Activated T-helper 9 cell treated with anti-CD3 and anti-CD28 coated beads, Interleukin-2, amount 50 U/mL, for 16 hours (primary cell): Measurements from ENCODE around the gene PKM.
"Not testable (repeated sequence)": the region's sequence is repeated elsewhere in the genome, so short reads cannot be mapped to it uniquely, and the experiment has no call there.

Experiments used
- DNase-seq: peaks from one replicate; pipeline ENCODE4 v3.0.0-alpha.2; 2020; ENCODE audit warnings: low read depth

The PKM gene

GRCh38 chr15:72231066-72231832 is at the start of gene PKM:
PKM (minus strand) TSS chr15:72231190; CDS start chr15:72219097, 12,093 bp downstream.
- DNase-seq = peak; percentile 94

DNA sequence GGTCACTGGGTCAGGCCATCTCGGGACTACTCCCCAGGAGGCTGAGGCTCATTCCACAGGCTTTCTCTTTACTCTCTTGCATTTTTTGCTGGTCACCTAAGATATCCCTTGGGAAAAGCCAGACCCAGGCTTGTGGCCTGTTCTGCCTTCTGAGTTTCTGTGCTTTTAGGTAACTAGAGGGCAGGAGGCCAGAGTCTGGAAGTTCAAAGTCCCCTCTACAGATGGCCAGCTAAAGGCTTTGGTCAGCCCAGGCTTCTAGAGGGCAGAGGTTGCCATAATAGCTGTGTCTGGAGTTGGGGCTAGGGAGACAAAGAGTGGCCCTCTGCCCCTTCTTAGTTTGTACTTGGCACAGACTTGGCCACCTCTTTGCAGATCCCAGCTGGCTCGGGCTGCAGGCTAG is 49.8 kb upstream of the PKM start:
- no peak for DNase-seq

DNA sequence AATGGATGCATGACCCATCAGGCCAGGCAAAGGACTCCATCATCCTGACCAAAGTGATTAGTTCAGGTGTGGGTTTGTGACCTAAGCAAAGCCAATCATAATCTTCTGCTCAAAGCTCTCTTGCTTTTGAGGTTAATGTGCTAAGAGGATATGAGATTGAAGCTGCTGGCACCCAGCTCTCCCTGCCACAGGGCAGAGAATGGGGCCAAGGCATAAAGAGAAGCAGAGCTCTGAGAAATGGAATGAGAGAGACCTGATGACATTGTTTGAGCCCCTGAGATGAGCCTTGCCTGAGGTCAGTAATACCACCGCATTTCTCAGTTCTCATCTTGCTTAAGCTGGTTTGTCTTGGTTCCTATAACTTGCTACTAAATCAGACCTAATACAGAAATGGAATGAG is 47.7 kb upstream of the PKM start:
- DNase-seq = no peak

- DNase-seq = no peak
Observed at GRCh38 chr15:72276326-72276700, 45.3 kb upstream of the PKM start.

GRCh38 chr15:72275635-72276325 is 44.8 kb upstream of the PKM start:
- not testable (repeated sequence) for DNase-seq

DNA sequence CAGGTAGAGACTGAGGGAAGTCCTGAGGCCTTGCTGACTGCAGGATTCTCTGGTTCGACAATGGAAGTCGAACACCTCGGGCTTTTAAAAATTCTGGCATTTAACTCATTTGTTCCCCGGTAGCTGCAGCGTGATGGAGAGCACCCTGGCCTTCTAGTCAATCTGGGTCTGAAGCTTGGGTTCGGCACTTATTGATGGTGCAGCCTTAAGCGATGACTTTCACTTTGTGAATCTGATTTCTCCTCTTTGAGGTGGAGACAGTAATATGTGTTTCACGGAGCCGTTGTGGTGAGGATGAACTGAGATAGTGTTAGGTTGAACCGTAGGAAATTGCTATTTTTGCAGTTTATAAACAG is 42.0 kb upstream of the PKM start:
- DNase-seq = no peak

DNA sequence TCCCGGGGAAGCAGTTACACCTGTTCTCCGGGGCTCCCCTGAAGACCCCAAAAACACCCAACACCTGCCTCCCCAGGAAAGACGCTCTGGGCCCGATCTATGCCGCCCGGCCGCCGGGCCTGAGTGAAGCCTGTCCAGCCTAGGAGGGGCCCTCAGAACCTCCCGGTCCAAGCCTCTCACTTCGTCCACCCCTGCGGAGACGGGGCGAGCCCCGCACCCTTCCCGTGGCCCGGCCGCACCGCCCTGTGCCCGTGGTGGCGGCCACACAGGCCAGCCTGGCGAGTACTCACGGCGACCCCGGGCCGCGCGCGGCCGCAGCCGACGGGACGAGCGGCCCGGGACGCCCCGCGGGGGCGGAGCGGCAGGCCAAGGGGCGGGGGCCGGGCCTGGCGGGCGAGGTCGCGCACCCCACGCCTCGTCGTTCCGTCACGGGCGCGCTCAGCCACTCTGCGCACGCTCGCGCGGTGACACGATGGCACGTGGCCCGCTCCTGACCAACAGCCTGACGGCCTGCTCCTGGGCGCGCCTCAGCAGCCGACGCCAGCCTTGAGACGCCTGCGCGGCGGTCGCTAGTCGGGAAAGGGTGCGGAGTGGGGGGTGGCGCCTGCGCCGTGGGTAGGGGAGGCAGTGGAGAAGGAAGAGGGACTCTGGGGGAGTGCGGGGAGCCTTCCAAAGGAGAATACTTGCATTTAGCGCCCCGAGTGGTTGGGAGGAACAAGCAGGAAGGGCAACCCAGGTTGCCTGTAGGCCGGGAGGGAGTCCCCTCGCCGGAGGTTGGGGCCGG is 41.4 kb upstream of the PKM start, which contains the start of gene PARP6:
Gene PARP6, minus strand, starts transcription at position 342 of the 784 bp plus-strand sequence. CDS start 5,077 bp downstream, outside the sequence.
- peak; percentile 99 for DNase-seq

DNA sequence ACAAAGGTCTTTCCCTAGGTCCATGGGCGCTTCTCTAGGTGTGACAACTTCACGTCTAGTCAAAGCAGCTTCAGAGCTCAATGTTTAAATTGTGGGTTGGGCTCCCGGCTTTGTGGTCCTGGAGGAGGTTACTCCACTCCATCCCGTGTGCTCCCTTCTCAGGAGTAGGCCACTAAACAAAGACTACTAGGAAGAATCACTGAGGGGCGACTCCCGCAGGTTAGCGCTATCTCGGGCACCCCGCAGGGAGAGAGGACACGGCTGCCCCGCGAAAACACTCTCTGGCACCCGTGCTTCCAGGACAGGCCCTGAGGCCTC is 40.9 kb upstream of the PKM start:
- DNase-seq = no peak

DNA sequence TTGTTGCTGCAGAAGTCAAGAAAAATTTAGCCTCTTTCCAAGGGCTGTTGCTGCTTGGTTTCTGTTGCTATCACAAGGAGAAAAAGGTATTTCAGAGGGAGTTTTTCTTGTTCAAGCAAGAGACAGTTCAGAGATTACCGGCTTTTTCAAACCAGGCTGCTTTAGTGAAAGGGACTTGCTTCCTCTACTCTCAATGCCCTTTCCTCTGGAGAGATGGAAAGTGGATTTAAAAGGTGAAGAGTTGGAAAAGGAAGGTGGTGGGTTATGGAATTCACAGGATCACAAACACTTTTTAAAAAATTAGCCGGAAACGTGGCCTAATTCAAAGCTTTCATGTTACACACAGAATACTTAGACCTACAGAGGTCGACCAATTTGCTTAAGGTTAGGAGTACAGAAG is 40.2 kb upstream of the PKM start:
- no peak for DNase-seq

GRCh38 chr15:72269739-72270138 is 38.7 kb upstream of the PKM start:
- DNase-seq = no peak

GRCh38 chr15:72265031-72265430 is 34.0 kb upstream of the PKM start:
- no peak for DNase-seq

- DNase-seq = no peak
Observed at GRCh38 chr15:72252663-72253299, 21.8 kb upstream of the PKM start.

DNA sequence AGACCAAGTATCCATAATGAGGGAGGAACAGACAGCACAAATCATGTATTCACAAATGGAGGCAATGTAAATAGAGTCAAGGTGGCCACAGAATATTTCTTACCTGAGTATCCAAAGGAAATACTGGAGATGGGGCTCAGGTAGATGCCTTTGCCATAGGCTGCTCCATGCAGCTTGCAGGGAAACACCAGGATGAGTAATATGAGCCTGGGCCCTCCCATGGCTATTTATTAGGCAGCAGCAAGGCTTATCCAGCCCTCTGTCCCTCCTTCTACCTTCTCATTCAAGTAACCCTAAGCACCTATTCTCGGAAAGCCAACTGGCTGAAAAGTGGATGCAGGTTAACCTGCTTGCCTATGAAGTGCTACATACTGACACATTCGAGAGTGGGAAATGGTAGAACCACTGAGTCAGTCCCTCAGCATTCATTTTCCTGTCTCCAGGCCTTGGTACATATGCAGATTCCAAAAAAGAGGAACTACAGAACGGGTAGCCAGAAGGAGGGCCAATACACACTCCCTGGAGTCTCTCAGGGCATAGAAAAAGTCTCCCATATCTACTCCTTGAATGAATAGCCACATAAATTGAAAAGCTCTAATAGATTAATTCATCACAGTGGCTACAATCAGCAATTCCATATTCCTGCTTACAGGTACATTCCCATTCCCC is 18.3 kb upstream of the PKM start:
- no peak for DNase-seq

- DNase-seq = no peak
Observed at GRCh38 chr15:72248514-72248913, 17.5 kb upstream of the PKM start.

DNA sequence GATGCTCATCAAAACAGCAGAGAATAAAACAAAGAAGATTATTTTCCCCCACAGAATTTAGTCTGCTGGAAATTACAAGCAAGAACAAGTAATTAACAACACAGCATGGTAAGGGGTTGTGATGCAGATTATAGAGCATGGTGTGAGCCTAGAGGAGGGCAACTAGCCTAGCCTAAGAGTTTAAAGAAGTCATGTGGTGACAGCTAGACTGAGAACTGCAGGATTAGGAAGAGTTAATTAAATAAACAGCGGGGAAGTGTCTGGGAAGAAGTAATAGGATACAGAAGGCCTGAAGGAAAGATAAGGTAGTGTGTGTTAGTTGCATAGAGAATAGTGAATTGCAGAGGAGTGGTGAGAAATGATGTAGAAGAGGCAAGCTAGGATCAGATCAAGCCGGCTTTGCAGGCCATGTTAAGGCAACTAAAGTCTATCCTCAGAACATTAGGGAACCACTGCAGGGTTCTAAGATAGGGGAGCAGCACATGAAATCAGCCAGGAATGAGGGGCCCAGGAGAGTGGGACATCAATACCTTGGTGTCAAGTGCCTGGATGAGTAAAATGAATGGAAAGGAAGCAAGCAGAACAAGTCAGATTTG is 11.9 kb upstream of the PKM start:
- no peak for DNase-seq

DNA sequence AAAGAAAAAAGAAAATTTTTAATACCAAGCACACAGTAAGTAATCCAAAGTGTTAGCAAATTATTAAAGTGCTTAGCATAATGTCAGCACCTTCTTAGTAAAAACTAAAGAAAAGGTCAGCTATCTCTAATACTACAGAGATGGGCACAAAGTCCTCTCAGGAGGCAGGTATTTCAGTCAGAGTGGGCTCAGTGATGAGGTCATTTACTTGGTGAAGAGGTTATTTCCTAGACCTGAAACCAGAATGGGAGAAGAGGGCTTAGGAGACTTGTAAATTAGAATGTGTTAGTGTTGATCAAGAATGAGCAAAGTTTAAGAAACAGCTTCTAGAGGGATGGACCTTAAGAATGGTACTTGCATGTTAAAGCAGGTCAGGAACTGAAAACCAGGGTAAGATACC is 8.7 kb upstream of the PKM start:
- DNase-seq = no peak

DNA sequence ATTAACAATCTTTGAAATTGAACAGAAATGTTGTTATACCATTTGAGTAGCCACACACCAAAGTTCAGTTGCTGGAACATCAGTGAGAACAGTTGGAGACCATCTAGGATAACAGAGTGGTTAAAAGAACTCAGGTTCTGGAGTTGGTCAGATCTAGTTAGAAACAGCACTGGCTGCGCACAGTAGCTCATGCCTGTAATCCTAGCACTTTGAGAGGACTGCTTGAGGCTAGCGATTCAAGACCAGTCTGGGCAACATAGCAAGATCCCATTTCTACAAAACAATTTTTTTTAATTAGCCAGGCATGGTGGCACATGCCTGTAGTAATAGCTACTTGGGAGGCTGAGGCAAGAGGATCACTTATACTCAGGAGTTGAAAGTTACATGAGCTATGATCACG is 7.6 kb upstream of the PKM start:
- no peak for DNase-seq

GRCh38 chr15:72237853-72238224 is 6.8 kb upstream of the PKM start:
- DNase-seq = no peak

DNA sequence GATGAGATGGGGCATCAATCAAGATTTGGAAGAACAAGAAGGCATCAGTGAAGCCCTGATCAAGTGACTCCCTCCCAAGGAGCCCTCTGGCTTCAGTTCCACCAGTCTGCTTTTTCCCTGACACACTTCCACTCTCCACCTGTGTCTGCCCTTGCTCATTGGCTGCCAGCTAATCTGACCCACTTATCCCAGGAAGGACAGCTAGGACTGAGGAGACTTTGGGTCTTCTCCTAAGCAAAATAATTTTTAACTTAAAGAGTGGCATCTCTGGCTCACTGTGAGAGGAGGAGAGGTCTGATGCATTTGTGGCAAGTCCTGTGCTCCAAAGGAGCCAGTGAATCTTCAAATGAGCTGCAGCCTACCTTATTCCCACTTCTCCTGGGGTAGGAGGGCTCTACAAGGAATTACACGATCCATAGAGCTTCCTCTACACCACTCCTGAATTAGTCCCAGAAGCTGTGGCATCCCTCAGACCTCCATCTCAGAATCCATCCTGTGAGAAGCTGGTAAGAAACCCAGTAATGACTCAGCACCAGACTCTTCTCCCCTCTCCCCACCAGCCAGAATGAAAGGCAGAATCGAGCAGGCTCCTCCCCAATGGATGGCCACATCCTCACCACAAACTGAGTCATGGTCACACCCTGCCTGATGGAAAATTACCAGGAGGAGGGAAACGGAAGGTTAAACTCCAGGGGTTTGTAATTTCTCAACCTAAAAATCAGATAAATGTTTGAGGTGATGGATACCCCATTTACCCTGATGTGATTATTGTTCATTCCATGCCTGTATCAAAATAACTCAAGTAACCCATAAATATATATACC is 6.3 kb upstream of the PKM start:
- peak; percentile 56 for DNase-seq

- no peak for DNase-seq
Observed at GRCh38 chr15:72236381-72237003, 5.5 kb upstream of the PKM start.
